Measurements from ENCODE around the gene SLC25A21.

Gene SLC25A21

DNA sequence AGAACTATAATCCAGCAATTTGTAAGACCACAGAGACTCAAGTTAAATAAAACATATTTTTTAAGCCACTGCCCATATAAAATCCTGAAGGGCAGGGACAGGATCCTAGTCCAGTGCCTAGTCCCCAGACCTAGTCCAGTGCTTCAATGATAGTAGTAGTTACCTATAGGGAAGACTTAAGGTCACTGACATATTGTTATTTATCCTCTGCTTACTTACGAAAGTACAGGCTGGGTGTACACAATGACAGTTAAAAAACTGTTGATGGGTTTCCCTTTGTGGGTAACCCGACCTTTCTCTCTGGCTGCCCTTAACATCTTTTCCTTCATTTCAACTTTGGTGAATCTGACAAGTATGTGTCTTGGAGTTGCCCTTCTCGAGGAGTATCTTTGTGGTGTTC, 192.5 kb downstream of the SLC25A21 start:
- DNase-seq: no peak

DNA sequence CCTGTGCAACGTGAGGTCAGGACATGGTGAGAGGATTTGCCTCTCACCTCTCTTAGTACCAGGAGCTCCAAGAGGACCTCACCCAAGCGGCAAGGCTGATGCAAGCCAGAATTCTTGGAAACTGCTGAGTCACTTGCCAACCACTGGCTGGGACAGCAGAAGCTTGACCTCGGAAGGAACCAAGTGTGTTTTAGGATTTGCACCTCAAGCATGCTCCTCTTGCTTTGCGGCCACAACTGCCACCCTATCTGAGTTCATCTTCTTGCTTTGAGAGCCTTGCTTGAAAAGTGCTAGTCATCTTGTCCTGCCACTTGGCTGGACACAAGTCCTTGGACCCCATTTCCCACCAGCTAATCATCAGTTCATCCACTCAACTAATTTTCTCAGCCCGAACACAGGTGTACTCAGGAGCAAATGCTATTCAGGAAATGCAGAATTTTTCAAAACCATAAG, 195.8 kb downstream of the SLC25A21 start:
- DNase-seq: no peak

DNA sequence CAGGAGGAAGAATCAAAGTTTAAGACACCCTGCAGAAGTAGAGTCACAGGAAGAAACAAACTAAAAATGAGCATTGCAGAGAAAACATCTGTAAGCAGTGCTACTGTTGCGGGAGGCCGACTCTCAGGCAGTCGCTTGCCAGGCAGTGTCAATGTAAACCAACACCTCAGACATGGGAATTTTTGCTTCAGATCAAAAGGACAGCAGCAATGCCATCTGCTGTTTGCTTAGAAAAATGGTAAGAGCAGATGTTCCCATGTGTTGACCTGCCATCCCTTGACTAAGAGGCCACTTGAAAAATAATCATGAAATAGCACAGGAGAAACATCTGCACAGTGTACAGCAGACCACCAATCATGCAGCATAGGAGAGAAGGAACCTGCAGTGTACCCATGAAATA, 196.6 kb downstream of the SLC25A21 start:
- no peak for DNase-seq

DNA sequence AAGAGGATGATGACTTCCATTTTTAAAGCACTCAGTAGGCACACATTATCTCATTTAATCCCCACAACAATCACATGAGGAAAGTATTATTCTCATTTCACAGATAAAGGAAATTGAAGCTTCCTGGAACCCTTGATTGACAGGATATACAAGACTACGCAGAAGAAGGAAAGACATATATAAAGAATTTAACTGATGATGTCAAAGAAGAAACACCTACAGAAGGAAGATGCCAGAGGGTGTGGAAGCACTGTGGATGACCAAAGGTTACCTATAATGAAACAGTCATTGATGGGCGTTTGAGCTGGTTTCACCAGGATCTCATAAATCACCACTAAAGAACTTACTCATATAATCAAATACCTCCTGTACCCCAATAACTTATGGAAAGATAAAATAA, 197.4 kb downstream of the SLC25A21 start:
- DNase-seq: no peak

DNA sequence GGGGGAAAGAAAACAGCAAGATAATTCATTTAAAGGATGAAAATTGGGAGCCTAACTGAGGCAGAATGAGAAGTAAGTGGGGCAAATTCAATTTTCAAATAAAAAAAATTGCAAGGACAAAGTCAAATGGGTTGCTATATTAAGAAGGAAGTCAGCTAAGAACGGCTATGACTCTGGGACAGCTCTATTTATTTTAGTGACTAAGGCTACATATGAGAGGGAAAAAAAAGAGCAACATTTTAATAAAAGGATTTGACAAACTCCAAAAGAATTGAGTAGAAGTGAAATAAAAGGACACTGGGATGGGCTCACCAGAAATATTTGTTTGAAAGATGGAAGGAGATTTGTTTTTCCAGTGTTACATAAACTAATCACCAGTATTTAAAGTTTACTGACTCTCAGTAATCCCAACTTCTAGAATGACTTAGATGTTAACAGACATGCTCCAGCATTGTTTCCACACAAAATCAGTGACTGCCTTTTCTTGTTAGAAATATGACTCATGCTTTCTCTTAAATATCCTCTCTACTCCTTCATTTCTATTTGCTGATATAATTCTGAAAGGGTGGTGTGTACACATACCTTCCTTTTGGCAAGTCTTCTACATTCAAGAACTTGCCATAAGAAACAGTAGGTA, 198.5 kb downstream of the SLC25A21 start:
- DNase-seq: no peak

DNA sequence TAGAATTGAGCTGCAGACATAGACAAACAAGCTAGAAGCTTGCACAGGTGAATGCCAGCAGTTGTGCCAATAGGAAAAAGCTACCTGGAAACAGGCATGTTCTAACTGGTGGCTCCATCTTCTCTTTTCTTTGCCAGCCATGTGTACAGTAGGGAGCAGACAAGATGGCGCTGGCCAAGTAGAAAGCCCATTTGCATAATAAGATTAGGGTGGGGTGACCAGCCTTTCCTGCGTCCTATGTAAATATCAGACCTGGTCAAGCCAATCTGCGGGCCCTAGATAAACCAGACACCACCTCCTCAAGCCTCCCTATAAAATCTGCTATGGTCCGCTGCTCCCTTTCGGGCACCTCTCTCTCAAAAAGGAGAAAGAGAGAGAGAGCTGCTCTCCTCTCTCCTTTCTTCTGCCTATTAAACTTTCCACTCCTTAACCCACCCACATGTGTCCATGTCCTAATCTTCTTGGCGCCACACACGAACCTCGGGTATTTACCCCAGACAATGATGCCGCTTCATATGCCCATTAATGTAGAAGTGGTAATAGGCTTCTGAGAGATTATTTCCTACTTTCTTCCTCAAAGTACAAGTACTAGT, 201.0 kb downstream of the SLC25A21 start:
- DNase-seq: no peak

DNA sequence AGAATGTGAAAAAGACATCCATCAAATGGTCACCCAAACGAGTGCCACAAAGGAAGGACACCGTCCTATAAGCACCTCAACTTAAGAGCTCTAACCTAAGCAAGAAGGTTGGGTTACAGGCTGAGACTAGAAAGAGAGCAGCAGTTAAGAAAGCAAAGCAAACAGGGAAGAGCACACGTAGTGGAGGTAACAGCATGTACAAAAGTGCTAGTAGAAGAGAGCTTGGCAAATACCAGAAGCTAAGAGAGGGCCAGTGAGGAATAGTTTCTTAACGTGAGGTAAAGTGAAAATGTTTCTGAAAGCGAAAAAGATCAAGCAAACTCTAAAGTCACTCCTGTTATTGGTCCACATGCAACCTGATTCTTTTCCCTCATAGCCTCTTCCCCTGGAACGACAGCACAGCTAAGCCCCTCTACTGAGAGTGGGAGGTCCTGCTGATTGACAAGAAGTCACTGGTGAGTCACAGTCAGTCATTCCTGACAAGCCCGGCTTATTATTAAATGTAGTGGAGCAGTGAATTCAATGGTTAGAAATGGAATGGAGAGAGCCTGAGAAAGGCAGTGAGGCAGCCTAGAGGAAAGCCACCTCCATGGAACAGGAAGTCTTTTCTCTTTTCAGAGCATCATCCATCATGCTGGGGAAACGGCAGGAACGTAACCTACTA, 204.4 kb downstream of the SLC25A21 start:
- DNase-seq: no peak

DNA sequence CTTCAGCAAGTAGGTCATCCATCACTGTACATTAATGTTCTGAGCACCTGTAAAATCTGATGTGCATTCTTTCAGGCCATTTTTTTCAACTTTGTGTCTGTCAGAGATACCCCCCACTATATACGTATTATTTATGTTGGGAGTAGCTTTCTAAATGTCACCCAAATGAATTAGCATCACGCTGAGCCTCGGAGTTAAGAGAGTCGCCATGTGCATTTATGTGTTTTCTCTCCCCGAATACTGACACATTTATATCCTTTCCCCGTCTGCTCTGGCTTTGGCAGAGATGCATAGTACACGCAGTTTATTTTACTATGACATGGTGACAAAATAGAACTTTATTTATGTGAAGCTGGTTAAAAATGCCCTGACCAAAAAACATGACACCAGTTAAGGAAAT, 216.4 kb downstream of the SLC25A21 start:
- no peak for DNase-seq

DNA sequence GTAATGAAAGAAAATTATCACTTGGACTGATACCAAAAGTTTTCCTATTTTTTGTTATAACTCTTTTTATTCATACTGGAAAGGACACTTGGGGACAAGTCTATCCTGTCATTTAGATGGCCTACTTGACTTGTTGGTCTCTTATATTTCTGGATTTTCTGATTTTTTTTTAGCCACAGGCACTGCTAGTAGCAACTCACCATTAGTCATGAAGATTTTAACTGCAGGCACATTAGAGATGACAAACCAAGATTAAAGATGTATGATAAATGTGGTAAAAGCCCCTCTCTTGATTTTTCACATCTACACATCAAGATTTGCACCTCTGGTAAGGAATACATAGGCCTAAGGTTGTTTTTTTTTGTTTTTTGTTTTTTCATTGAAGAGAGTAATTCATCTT, 217.0 kb downstream of the SLC25A21 start:
- no peak for DNase-seq

DNA sequence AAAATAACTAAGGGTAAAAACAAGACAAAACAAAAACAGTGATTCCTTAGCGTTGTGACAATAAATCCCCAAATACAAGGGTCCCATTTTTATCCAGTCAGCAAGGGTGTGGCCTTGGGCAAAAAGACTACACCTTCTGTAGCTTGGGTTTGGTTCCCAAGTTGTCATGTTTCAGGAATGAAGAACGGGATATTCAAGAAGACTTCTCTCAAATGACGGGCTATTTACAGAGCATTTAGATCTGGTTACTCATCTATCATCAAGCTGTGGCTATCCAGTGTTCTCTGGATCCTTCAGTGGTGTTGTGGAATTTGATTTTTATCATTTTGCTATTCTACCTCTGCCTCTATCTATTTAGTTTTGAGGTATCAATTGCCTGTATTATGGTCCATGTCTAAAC, 219.7 kb downstream of the SLC25A21 start:
- no peak for DNase-seq

DNA sequence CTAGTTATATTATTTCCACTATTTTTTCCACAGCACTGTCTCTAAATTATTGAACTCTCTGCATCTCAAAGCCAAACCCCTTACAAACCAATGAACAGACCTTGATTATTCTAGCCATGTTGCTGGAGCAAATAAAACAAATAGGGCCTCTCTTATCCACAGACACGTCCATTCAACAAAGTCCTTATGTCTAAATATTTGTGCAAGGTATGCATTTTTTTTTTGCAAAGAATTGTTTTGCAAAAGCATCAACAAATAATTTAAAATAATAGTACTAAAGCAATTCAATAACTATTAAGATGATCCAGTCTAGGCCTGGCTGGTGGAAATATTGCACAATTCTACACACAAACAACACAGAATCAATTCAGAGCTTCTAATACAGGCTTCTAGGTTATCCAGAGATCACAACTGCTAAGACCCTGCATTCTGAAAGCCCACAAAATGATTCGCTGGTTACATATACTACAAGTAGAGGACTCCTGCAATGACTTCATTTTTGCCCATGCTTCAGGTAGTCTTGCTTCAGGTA, 221.0 kb downstream of the SLC25A21 start:
- DNase-seq: no peak

DNA sequence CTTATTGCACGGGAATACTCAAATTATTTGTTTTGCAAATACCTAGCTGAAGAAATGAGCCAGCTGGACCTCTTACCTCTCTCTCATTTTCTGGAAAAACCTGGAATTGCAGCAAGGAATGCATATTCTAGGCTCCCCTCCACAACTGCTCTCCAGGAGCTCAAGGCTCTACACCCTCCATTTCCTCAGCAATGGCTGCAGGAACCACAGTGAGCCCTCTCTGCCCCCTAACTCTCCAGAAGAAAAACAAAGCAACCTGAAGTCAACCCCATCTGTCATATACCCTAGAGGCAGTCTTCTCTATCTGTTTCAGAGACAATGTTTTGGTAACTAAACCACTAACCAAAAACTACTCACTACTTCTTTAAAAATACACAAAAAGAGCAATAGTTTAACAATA, 221.6 kb downstream of the SLC25A21 start:
- no peak for DNase-seq

DNA sequence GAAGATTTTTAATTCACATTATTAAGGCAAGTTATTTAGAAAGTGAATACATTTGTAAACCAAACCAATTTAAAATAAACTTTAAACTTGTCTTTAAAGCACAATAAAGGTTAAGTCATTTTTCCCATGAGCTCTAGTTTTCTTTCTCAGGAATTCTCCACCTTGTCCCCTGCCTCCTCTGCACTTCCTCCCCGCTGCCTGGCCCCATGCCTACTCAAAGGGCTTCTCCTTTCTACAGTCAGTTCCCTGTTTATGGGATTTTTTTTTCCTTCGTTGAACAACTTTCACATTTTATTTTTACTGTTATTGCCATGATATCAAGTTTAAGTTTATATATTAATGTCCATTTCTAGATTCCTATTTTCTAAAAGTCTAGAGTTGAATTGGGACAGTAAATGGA, 223.0 kb downstream of the SLC25A21 start:
- DNase-seq: no peak

DNA sequence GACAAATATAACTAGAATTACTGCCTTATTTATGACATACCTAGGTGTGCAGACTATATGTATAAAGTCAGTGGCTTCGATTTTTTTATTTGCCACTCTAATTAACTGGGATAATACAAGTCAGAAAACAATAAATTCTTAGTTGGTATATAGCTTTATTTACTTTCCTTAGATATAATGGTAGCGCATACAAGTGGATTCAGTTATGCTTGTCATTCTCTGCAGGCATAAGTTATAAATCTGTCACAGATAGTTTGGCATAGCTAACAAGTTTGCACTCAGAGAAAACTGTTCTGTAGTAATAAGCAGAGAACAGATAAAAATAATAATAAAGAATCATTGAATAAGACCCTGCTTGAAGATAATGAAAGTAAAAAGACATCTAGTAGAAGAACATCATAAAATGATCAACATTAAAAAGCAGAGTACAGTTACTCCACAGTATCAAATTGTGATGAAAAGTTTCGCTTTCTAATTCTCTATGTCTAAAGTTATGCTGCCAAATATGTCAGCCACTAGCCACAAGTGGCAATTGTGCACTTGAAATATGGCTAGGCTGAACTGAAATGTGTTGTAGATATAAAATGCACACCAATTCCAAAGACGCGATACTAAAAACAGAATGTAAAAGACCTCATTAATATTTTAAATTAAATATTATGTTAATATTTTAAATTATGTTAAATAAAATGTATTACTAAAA, 224.1 kb downstream of the SLC25A21 start:
- DNase-seq: no peak

DNA sequence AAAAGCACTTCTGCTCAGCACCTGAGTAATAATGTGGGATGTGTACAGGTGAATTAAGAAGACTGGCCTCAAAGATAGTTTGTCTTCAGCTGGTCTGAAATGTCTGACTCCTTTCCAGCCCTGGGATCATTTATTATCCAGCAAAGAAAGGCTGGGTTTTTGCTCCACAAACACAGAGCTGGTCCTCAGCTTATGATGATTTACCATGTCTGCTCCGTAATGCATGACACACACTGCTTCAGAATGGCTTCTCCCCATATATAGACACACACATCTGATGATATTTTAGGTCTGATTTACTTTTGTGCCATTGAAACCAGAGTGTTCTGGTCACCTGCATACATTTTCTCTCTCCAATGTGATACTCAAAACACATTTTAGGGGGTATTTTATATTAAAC, 225.0 kb downstream of the SLC25A21 start:
- no peak for DNase-seq

DNA sequence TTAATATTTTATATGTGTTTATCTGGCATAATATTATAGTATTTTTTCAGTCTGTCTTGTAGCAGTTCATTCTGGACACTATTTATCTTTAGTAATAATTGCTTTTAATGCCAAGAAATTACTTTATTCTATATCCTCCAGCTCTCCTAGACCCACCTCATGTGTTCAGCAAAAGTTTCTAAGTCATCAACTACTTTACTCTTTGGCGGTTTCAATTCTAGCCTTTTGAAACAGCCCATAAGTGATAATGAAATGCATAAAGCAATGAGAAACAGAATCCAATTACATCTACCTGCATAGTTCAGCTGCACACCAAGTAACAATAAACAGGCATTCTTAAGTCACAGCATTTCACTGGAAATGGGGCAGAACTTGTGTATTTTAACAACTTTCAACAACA, 225.5 kb downstream of the SLC25A21 start:
- DNase-seq: no peak

DNA sequence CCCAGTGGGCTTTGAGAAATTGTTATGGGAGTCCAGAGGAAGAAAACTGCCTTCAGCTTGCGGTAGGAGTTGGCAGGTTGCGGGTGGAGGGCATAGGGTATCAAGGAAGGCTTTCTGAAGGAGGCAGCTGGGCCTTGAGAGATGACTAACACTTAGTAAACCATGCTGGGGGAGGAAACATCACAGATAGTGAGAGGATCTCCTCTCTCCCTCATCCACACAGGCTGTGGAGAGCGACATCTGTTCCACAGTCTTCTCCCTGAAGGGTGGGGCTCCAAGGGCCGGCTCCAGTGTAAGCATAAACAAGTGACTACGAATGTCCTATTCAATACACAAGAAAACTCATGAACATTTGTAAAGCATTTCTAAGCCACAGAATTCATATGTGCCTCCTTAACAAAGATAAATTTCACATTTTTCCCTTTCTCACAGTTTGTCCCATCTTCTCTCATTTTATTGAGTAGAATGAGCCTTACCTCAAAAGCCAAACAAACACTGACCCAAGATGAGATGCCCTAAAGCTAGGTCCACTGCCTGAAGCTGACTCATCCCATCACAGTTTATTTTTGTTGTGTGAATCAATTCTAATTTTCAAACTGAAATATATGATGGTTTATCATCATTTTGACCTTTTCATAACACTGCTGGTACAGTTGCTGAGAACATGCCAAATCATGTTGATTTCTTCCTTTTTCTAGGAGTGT, 227.9 kb downstream of the SLC25A21 start:
- no peak for DNase-seq

DNA sequence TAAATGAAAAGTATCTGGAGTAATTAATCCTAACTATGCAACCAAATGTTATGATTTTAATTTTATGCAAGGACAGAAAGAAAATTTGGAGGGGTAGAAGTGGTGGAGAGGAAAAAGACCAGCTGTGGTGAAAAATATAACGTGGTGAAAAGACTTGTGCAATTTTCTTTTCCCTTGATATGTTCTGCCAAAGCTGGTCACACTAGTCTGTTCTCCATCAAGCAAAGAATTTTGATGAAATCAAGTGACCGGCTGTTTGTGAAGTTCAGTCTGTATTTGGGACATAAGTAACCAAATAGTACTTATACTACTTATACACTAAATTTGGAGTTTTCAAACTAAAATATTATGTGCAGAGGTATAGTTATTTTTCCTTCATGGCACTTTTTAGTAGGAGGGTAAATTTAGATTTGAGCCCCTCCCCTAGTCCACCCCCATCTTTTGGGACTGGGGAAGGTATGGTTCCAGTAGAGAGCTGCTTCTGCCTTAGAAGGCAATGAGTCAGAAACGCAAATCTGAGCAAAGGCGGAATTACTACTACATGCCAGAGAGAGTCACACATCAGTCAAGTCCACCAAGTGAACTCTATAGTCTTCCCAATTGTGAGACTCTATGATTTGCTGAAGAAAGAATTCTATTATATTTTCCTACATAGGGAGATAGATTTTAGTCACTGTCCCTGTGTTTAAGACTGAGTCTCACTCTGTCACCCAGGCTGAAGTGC, 229.7 kb downstream of the SLC25A21 start:
- no peak for DNase-seq

DNA sequence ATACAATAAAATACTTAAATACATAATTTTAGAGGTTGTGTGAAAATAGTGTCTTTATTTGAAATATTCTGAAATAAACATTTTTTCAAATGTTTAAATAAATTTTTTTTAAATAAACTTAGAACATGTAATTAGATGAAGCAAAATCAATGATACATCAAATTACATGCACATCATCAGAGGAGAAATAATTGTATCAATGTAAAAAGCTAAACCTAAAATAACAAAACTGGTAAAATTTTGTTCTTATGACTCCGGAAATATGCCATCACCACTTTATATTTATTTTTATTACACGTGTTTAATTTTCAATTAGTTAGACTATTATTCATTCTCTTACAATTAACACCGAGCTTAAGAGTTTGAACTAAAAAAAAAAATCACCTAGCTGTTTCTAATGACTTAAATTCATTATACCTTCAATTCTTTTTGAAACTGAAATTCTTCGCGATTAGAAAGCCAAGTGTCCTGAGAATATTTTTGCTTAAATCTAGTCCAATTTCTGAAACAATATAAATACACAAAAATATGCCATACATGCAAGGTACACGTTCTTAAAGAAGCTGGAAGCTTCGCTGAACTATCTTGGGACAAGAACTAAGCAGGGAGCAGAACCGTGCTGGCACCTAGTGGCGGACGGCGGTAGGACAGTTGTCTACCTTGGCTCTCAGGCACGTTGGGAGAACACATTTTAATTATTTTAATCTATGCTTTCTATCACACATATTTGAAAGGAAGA, 230.5 kb downstream of the SLC25A21 start:
- DNase-seq: peak; percentile 16

DNA sequence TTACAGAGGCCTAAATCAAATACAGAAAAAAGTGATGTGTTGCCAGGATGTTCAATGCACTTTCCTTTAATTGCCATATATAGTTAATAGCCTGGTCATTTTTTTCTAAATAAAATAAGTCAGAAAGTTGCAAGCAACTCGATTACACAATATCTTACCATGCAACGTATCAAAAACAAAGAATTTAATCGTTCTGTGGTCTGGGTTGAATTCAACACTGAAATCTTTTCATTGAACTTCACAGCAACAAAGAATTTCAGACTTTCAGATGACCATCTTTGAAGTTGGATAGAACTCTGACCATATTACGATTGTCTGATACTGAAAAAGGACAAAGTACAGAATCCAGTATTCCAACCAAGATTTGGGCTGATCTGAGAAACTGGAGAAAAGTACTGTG, 231.9 kb downstream of the SLC25A21 start:
- no peak for DNase-seq

DNA sequence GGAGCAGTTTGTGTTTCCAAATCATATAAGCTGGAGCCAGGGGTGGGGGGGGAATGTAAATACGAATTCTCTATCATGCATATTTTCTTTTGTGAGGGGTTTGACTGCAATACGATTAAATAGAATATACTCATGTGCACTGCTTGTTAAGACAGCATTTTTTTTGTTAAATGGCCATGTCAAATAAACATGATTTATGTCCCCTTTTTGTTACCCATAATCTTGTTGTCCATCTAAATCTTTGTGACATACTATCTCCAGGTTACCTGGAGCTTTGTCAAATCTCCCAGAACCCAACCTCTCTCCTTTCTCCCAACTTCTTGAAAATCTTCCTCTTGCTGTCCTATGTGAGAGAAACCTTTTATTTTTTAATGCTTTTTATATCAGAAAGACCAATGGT, 233.1 kb downstream of the SLC25A21 start:
- no peak for DNase-seq

DNA sequence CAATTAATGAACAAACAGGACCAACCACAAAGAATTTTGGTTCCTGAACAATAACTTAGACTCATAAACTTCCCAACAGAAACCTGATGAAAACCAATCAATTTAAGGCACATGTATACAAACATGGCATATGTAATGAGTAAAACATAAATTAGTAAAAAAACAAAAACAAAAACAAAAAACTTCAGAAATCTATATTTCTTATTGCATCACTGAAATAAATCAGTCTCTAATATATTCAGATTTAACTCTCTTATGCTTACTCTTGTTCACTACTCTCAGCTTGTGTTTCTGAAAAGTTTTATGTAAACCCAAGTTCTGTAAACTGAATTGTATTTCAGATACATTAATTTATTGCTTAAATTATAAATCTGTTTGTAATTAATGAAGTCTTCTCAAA, 233.7 kb downstream of the SLC25A21 start:
- no peak for DNase-seq

Measured in NCI-H2081 treated with DMSO at 0.1 percent for 48 hours (cell line).